ENCODE results near the gene ARHGEF2.

ARHGEF2 gene

DNA sequence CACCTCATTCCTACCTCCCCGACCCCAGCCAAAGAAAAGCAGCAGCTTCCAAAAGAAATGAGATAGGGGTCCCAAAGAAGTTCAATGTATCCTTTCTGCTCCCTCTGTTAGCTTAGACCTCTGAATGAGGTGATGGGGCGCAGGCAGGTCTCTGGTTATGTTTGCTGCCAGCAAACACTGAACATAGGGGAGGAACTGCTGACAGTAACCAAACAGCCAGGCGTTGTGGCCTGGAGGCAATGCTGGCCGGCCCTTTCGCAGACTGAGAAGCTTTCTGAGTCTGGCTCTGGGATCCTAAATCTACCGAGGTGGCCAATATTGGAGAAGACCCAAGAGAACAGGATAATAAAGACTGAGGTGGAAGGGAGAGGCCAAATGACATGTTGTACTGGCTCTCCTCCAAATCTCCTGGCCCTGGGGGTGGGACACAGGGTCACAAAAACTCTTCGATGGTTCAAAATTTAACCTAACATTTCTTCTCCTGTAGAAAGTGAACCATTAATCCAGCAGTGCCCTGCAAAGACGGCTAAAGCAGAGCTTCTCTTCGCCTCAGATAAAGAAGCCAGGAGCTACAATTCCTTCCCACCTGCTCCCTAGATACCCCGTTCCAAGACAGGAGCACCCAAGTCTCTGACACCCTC lies 22.8 kb upstream of the ARHGEF2 start:
- ChIA-PET POLR2A (no interaction called here), CTCF (interaction anchor here (0.8 to 2.9 kb wide), 7 partner anchors 10 to 358 kb away, joined by 3 to 16 read pairs (median 3); no protein-coding TSS in a partner anchor)
- TF ChIP-seq, protein P1, sequence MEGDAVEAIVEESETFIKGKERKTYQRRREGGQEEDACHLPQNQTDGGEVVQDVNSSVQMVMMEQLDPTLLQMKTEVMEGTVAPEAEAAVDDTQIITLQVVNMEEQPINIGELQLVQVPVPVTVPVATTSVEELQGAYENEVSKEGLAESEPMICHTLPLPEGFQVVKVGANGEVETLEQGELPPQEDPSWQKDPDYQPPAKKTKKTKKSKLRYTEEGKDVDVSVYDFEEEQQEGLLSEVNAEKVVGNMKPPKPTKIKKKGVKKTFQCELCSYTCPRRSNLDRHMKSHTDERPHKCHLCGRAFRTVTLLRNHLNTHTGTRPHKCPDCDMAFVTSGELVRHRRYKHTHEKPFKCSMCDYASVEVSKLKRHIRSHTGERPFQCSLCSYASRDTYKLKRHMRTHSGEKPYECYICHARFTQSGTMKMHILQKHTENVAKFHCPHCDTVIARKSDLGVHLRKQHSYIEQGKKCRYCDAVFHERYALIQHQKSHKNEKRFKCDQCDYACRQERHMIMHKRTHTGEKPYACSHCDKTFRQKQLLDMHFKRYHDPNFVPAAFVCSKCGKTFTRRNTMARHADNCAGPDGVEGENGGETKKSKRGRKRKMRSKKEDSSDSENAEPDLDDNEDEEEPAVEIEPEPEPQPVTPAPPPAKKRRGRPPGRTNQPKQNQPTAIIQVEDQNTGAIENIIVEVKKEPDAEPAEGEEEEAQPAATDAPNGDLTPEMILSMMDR (IDR thresholded peaks at IDR 0.05; ENCODE audit: insufficient read depth, low read length, missing control alignments): no peak
- DNase-seq (ENCODE audit: low read depth, low spot score): no peak
- H3K4me3 ChIP-seq (ENCODE audit: low read depth, low read length): no peak overlapping the region

DNA sequence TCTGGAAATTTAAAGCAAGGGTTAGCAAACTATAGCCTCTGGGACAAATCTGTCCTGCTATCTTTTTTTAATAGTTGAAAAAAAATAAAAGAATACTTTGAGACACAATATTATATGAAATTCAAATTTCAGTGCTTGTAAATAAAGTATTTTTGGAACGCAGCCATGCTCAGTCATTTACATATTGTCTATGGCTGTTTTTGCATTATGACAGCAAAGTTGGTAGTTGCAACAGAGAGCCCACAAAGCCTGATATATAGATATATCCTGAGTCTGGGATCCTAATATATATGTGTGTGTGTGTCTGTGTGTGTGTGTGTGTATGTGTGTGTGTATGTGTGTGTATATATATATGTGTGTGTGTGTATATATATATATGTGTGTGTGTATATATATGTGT lies 21.6 kb upstream of the ARHGEF2 start:
- no peak overlapping the region for H3K4me3 ChIP-seq (ENCODE audit: low read depth, low read length)
- DNase-seq (ENCODE audit: low read depth, low spot score): no peak
- POLR2A ChIA-PET: no interaction called here
- TF ChIP-seq, protein P1 (IDR thresholded peaks at IDR 0.05; ENCODE audit: insufficient read depth, low read length, missing control alignments): no peak
- CTCF ChIA-PET: interaction anchor here (1.8 to 2.9 kb wide), 2 partner anchors 11 to 66 kb away, joined by 6 to 16 read pairs; no protein-coding TSS in a partner anchor

DNA sequence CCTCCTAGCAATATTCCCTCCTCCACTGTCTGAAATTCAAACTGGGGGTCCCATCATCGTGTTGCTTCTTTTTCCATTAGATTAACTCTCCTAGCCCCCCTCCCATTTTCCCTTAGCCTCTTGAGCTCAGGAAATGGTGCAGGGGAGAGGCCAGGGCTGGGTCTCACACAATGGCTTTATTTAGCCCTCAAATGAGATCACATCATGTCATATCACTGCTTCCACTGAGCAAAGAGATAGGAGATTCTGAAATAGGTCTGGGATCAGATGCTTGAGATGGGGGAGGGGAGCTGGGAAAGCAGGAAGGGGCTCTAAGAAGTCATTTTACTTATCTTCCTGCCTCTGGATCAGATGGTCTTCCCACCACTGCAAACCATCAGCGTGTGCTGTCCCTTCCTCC lies 17.8 kb upstream of the ARHGEF2 start:
- TF ChIP-seq, protein P1 (IDR thresholded peaks at IDR 0.05; ENCODE audit: insufficient read depth, low read length, missing control alignments): no peak
- H3K4me3 ChIP-seq (ENCODE audit: low read depth, low read length): no peak overlapping the region
- ChIA-PET CTCF (interaction anchor here (1.4 to 2.1 kb wide), 3 partner anchors 11 to 58 kb away, joined by 3 to 7 read pairs (median 5); no protein-coding TSS in a partner anchor), POLR2A (no interaction called here)
- DNase-seq (ENCODE audit: low read depth, low spot score): no peak

DNA sequence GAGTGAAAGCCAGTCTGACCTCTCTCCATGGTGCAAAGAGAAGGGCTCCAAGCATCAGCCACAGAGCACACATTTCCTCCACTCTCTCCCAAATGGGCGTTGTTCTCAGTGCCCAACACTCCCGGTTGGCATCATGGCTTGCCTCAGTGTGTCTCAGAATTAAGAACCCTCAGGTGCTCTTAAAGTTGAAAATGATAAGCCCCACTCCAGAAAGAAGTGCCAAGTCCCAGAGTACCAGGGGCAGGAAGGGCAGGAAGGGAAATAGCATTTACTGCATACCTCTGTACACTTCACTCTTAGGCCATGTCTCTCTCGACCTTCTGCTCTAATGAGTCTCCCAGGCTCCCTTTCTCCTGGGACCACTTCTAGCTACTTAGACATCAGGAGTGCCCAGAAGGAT lies 15.2 kb upstream of the ARHGEF2 start:
- POLR2A ChIA-PET: no interaction called here
- H3K4me3 ChIP-seq (ENCODE audit: low read depth, low read length): no peak overlapping the region
- no peak for DNase-seq (ENCODE audit: low read depth, low spot score)
- TF ChIP-seq, protein P1 (IDR thresholded peaks at IDR 0.05; ENCODE audit: insufficient read depth, low read length, missing control alignments): no peak
- CTCF ChIA-PET: interaction anchor here (6.4 kb wide), 1 partner anchor 56 kb away, joined by 102 read pairs; no protein-coding TSS in a partner anchor

DNA sequence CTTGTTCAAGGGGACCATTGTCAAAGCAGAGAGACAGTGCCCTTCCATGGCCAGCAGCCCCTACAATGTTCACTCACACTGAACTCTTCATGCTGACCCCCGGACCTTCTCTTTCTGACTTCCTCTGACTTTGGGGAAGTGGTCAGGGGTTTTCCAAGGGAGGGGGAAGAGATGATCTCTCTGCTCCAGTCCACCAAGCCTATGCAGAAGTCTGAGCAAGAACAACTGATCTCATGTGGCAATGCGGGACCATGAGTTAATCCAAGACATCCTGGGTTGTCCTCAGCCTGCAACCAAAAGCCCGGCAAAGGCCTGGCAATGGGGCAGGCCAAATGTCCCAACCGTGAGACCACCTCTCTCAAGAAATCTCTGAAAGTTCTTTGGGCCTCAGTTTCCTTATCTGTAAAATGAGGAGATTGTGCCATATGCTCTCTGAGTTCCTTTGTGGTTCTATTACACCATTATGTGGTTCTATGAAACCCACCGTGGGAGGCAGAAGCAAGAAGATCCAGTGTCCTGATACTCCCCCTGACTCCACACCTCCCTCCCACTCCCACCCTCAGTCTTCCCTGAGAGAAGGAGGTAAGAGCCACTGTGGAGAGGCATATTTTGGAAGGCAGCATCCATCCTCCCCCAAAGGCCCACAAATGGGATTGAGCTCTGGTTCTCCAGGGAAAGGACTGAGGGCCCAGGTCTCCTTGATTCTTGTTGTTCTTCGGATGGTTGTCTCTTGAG lies 11.8 kb upstream of the ARHGEF2 start:
- no peak overlapping the region for H3K4me3 ChIP-seq (ENCODE audit: low read depth, low read length)
- no peak for DNase-seq (ENCODE audit: low read depth, low spot score)
- TF ChIP-seq, protein P1 (IDR thresholded peaks at IDR 0.05; ENCODE audit: insufficient read depth, low read length, missing control alignments): no peak
- CTCF ChIA-PET: interaction anchor here (0.6 to 6.4 kb wide), 41 partner anchors 9 to 716 kb away, joined by 3 to 102 read pairs (median 5); partner anchors contain the start of genes ARHGEF2, KHDC4 and SSR2
- POLR2A ChIA-PET: interaction anchor here (0.6 to 1.0 kb wide), 2 partner anchors 12 to 52 kb away, joined by 3 read pairs; partner anchors contain the start of gene ARHGEF2
